ENCODE results near the gene WDR54. TPM values are rescaled to one million over a fixed set of nuclear protein-coding genes. Genes with fewer than 3 reads are reported as not detected.

WDR54 gene
- total and polyA plus RNA-seq, 7 experiments from 2014 or later = 26.5 to 78.5 (median 33.2) TPM

GRCh38 chr2:74439373-74439772 lies 17.8 kb downstream of the WDR54 start:
- Histone ChIP-seq H3K27ac (ENCODE audit: low read depth, low read length) (no peak overlapping the region), H3K27me3 (ENCODE audit: control insufficient read depth in 2 of 2, insufficient read depth in 2 of 2, low read length in 2 of 2) (peaks cover 0 to 13% of the 10 kb centered on the region in 2 donors), H3K36me3 (ENCODE audit: control insufficient read depth in 2 of 3, insufficient read depth in 3 of 3, low read length in 3 of 3) (no peaks in the 10 kb centered on the region), H3K4me3 (ENCODE audit: low read length) (no peak overlapping the region), H3K4me1 (ENCODE audit: control insufficient read depth in 2 of 2, insufficient read depth in 2 of 2, low read length in 2 of 2) (peaks cover 0 to 8% of the 10 kb centered on the region in 2 donors), H3K9me3 (ENCODE audit: control insufficient read depth in 2 of 3, low read length in 3 of 3) (no peaks in the 10 kb centered on the region)
- POLR2A ChIA-PET = no interaction called here
- CTCF ChIA-PET = no interaction called here
- Mint-ChIP-seq H3K4me3 (peak overlapping the region in 2 of 10 donors; percentile 74 to 83), H3K27me3 (peaks cover 19 to 52% (median 26%) of the 10 kb centered on the region in 5 donors), H3K9me3 (peaks cover 0 to 1% (median 0%) of the 10 kb centered on the region in 11 donors), H3K27ac (no peak overlapping the region), H3K4me1 (peaks cover 0 to 20% (median 12%) of the 10 kb centered on the region in 7 donors), H3K36me3 (peaks cover 0 to 3% (median 0%) of the 10 kb centered on the region in 5 donors)
- intact Hi-C loops (cut with micrococcal nuclease) = no loop called here
- DNase-seq (no peak), ATAC-seq (no peak)

DNA sequence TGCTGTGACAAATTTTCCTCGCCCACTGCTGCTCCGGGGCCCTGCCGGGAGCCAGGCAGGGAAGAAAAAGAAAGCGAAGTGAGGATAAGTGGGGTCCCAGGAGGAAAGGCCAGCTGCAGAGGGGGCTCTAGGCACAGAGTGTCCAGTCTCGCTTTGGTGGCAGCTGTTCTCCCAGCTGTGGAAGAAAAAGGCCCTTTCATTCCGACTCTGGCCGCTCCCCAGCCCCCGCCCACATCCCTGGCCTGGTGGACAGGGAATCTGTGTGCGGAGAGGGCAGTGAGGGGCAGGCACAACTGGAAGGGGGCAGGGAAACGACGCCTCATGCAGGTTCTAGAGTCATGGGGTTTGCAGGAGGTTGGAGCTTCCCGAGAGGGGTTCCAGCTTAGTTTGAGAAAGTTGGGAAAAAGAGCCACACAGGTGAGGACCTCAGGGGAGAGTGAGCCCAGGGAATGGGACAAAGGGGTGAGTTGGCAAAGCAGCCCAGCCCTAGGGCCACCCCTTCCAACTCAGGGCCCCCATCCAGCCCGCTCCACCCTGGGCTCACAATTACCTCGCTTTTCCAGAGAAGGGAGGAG lies 18.4 kb downstream of the WDR54 start:
- Histone ChIP-seq H3K27me3 (ENCODE audit: control insufficient read depth in 2 of 2, insufficient read depth in 2 of 2, low read length in 2 of 2) (peaks cover 0 to 13% of the 10 kb centered on the region in 2 donors), H3K4me3 (ENCODE audit: low read length) (no peak overlapping the region), H3K4me1 (ENCODE audit: control insufficient read depth in 2 of 2, insufficient read depth in 2 of 2, low read length in 2 of 2) (peaks cover 0 to 8% of the 10 kb centered on the region in 2 donors), H3K27ac (ENCODE audit: low read depth, low read length) (no peak overlapping the region), H3K9me3 (ENCODE audit: control insufficient read depth in 2 of 3, low read length in 3 of 3) (no peaks in the 10 kb centered on the region), H3K36me3 (ENCODE audit: control insufficient read depth in 2 of 3, insufficient read depth in 3 of 3, low read length in 3 of 3) (no peaks in the 10 kb centered on the region)
- ChIA-PET POLR2A (no interaction called here), CTCF (no interaction called here)
- Mint-ChIP-seq H3K27ac (no peak overlapping the region), H3K4me3 (peak overlapping the region in 8 of 10 donors; percentile 34 to 83 (median 64)), H3K36me3 (peaks cover 0 to 3% (median 0%) of the 10 kb centered on the region in 5 donors), H3K27me3 (peaks cover 19 to 57% (median 29%) of the 10 kb centered on the region in 5 donors), H3K4me1 (peaks cover 0 to 20% (median 12%) of the 10 kb centered on the region in 7 donors), H3K9me3 (peaks cover 0 to 1% (median 0%) of the 10 kb centered on the region in 11 donors)
- no peak for ATAC-seq
- intact Hi-C loops (cut with micrococcal nuclease) = loop anchor here (2.0 kb wide), 2 partner anchors 15 to 17 kb away; partner anchors contain the start of gene INO80B (in 1 of the 2)
- DNase-seq = no peak

- Histone ChIP-seq H3K27me3 (ENCODE audit: control insufficient read depth in 2 of 2, insufficient read depth in 2 of 2, low read length in 2 of 2) (peaks cover 0 to 13% of the 10 kb centered on the region in 2 donors), H3K27ac (ENCODE audit: low read depth, low read length) (no peak overlapping the region), H3K4me3 (ENCODE audit: low read length) (no peak overlapping the region), H3K36me3 (ENCODE audit: control insufficient read depth in 2 of 3, insufficient read depth in 3 of 3, low read length in 3 of 3) (no peaks in the 10 kb centered on the region), H3K9me3 (ENCODE audit: control insufficient read depth in 2 of 3, low read length in 3 of 3) (no peaks in the 10 kb centered on the region), H3K4me1 (ENCODE audit: control insufficient read depth in 2 of 2, insufficient read depth in 2 of 2, low read length in 2 of 2) (peaks cover 0 to 8% of the 10 kb centered on the region in 2 donors)
- CTCF ChIA-PET = no interaction called here
- no peak overlapping the region for H3K27ac Mint-ChIP-seq
- DNase-seq = peak in 1 of 9 donors; percentile 61
- ATAC-seq = peak; percentile 84
- intact Hi-C loops (cut with micrococcal nuclease) = loop anchor here (2.0 kb wide), 2 partner anchors 14 to 18 kb away; partner anchors contain the start of gene INO80B (in 1 of the 2)
- POLR2A ChIA-PET = no interaction called here
- H3K4me1 Mint-ChIP-seq = peaks cover 0 to 20% (median 12%) of the 10 kb centered on the region in 7 donors
- H3K36me3 Mint-ChIP-seq = peaks cover 0 to 3% (median 0%) of the 10 kb centered on the region in 5 donors
- peaks cover 0 to 1% (median 0%) of the 10 kb centered on the region in 11 donors for H3K9me3 Mint-ChIP-seq
- H3K27me3 Mint-ChIP-seq = peaks cover 19 to 61% (median 30%) of the 10 kb centered on the region in 5 donors
- H3K4me3 Mint-ChIP-seq = peak overlapping the region; percentile 34 to 83 (median 67)
Measured at GRCh38 chr2:74440378-74441169, 19.0 kb downstream of the WDR54 start.

- H3K27me3 Mint-ChIP-seq = peaks cover 19 to 59% (median 30%) of the 10 kb centered on the region in 5 donors
- peak overlapping the region in 8 of 10 donors; percentile 27 to 83 (median 66) for H3K4me3 Mint-ChIP-seq
- peaks cover 0 to 20% (median 12%) of the 10 kb centered on the region in 7 donors for H3K4me1 Mint-ChIP-seq
- ATAC-seq (peak; percentile 44), DNase-seq (no peak)
- Histone ChIP-seq H3K4me1 (ENCODE audit: control insufficient read depth in 2 of 2, insufficient read depth in 2 of 2, low read length in 2 of 2) (peaks cover 0 to 8% of the 10 kb centered on the region in 2 donors), H3K27me3 (ENCODE audit: control insufficient read depth in 2 of 2, insufficient read depth in 2 of 2, low read length in 2 of 2) (peaks cover 0 to 13% of the 10 kb centered on the region in 2 donors), H3K36me3 (ENCODE audit: control insufficient read depth in 2 of 3, insufficient read depth in 3 of 3, low read length in 3 of 3) (no peaks in the 10 kb centered on the region), H3K4me3 (ENCODE audit: low read length) (peak overlapping the region; percentile 30), H3K27ac (ENCODE audit: low read depth, low read length) (no peak overlapping the region), H3K9me3 (ENCODE audit: control insufficient read depth in 2 of 3, low read length in 3 of 3) (no peaks in the 10 kb centered on the region)
- H3K27ac Mint-ChIP-seq = no peak overlapping the region
- CTCF ChIA-PET = no interaction called here
- H3K36me3 Mint-ChIP-seq = peaks cover 0 to 3% (median 0%) of the 10 kb centered on the region in 5 donors
- intact Hi-C loops (cut with micrococcal nuclease) = loop anchor here (2.0 kb wide), 2 partner anchors 14 to 18 kb away; partner anchors contain the start of gene INO80B (in 1 of the 2)
- POLR2A ChIA-PET = no interaction called here
- H3K9me3 Mint-ChIP-seq = peaks cover 0 to 1% (median 0%) of the 10 kb centered on the region in 11 donors
Measured at GRCh38 chr2:74441170-74441689, 19.7 kb downstream of the WDR54 start.

DNA sequence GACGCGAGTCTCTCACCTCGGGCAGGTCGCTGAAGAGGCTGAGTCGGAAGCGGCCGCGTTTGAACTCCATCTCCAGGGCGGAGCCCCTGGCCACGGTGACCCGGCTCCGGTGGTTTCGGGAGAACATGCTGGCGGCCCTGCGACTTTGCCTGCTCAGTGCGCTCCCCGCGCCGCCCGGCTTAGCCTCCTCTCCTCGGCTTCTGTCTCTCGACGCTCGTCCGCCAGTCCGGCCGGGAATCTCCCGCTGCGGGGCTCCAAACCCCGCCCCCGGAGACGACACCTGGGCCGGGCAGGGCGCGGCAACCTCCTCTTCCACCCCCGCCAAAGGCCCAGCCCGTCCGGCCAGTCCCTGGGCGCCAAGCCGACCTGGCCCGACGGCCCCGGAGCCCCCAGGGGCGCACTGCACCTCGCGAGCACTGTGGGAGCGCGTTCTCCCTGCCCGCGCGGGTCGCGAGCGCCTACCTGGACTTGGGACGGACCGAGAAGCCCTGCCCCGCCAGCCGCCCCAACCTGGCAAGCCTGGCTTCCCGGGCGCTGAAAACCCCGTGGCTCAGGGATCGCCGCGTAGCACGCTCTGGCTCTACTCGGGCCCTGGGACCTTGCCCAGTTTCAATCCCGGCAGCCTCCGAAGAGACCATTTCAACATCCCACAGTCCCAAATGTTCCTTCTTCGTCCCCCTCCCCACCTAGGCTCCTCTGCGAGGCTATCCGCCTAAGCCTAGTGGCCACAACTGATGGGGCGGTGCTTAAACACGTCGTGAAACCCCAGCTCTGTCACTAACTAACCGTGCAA lies 20.4 kb downstream of the WDR54 start, which contains the start of gene RTKN:
RTKN (minus strand) TSS at position 248 of the 793 bp plus-strand sequence; CDS start at position 127, 121 bp downstream.
- peak within 1 kb of the TSS in 2 of 9 donors; percentile 51 to 72 for H3K27ac Mint-ChIP-seq
- H3K4me3 ChIP-seq (ENCODE audit: low read length) = peak within 1 kb of the TSS; percentile 30
- intact Hi-C loops (cut with micrococcal nuclease) = loop anchor here (1.0 to 2.0 kb wide), 3 partner anchors 10 to 19 kb away; partner anchors contain the start of gene INO80B (in 1 of the 2)
- H3K36me3 ChIP-seq (ENCODE audit: control insufficient read depth in 2 of 3, insufficient read depth in 3 of 3, low read length in 3 of 3) = no peaks in the 10 kb centered on the region
- no peaks in the 10 kb centered on the region for H3K9me3 ChIP-seq (ENCODE audit: control insufficient read depth in 2 of 3, low read length in 3 of 3)
- H3K36me3 Mint-ChIP-seq = peaks cover 0 to 3% (median 0%) of the 10 kb centered on the region in 5 donors
- POLR2A ChIA-PET = no interaction called here
- H3K4me1 ChIP-seq (ENCODE audit: control insufficient read depth in 2 of 2, insufficient read depth in 2 of 2, low read length in 2 of 2) = peaks cover 0 to 8% of the 10 kb centered on the region in 2 donors
- peaks cover 0 to 13% of the 10 kb centered on the region in 2 donors for H3K27me3 ChIP-seq (ENCODE audit: control insufficient read depth in 2 of 2, insufficient read depth in 2 of 2, low read length in 2 of 2)
- H3K27ac ChIP-seq (ENCODE audit: low read depth, low read length) = no peak within 1 kb of the TSS
- ATAC-seq (peak; percentile 39), DNase-seq (peak in 2 of 9 donors; percentile 27 to 38)
- peaks cover 19 to 62% (median 30%) of the 10 kb centered on the region in 5 donors for H3K27me3 Mint-ChIP-seq
- H3K4me1 Mint-ChIP-seq = peaks cover 0 to 20% (median 12%) of the 10 kb centered on the region in 7 donors
- CTCF ChIA-PET = no interaction called here
- H3K9me3 Mint-ChIP-seq = peaks cover 0 to 1% (median 0%) of the 10 kb centered on the region in 11 donors
- H3K4me3 Mint-ChIP-seq = peak within 1 kb of the TSS; percentile 59 to 86 (median 78)

Data from naive thymus-derived CD4-positive, alpha-beta T cell (primary cell).